ENCODE results near the gene MYADML2. TPM values are rescaled to one million over a fixed set of nuclear protein-coding genes. Genes with fewer than 3 reads are reported as not detected.

Gene MYADML2
- total and polyA plus RNA-seq, 2 of the 8 experiments (the other 6 are each of a cell fraction or from before 2014, with no cell fraction given) = 0.26 to 0.47 TPM

- Histone ChIP-seq H3K56ac (replicated peaks; ENCODE audit: insufficient read length, low read depth, low read length) (no peak overlapping the region), H3K9me3 (ENCODE audit: insufficient read depth in 2 of 2, low read depth in 1 of 2, low read length in 1 of 2) (no peaks in the 10 kb centered on the region), H2BK12ac (ENCODE audit: low read depth, low read length) (no peak overlapping the region), H3K79me2 (ENCODE audit: control insufficient read depth in 1 of 2, insufficient read depth in 2 of 2, low read length in 2 of 2) (peaks cover 0 to 1% of the 10 kb centered on the region in 2 experiments; a peak in 3 of 4 replicates), H4K5ac (ENCODE audit: insufficient read length, low read depth, low read length) (no peak overlapping the region), H3K14ac (ENCODE audit: insufficient read length) (no peak overlapping the region), H2AFZ (ENCODE audit: low read length) (no peak overlapping the region), H3K79me1 (ENCODE audit: low read depth, low read length) (peaks cover under 1% of the 10 kb centered on the region; the same call in 1 of the 2 replicates), H2BK120ac (replicated peaks; ENCODE audit: low read depth, low read length) (no peak overlapping the region), H3K4me2 (ENCODE audit: insufficient read depth in 1 of 2, low read depth in 2 of 2, low read length in 2 of 2) (no peak overlapping the region), H2BK15ac (ENCODE audit: low read length) (no peak overlapping the region), H3K4me3 (ENCODE audit: extremely low read depth in 1 of 4, insufficient read depth in 2 of 4, low read depth in 3 of 4, low read length in 4 of 4) (no peak overlapping the region), H3K23ac (ENCODE audit: insufficient read length) (no peak overlapping the region), H3K9ac (replicated peaks in 1 of 4; ENCODE audit: extremely low read depth in 1 of 4, low read depth in 3 of 4, low read length in 3 of 4) (no peak overlapping the region), H3K27me3 (replicated peaks in 1 of 4; ENCODE audit: control insufficient read depth in 3 of 4, extremely low read depth in 1 of 4, insufficient read depth in 3 of 4, low read length in 3 of 4) (peaks cover 0 to 12% (median 9%) of the 10 kb centered on the region in 4 experiments; a peak in 4 of 7 replicates), H3K23me2 (ENCODE audit: low read depth, low read length) (peaks cover 9% of the 10 kb centered on the region; the same call in 1 of the 2 replicates), H3K27ac (ENCODE audit: low read depth, low read length) (no peak overlapping the region), H3K4ac (replicated peaks; ENCODE audit: insufficient read length, low read depth, low read length) (no peak overlapping the region), H3K36me3 (ENCODE audit: control insufficient read depth in 2 of 4, insufficient read depth in 4 of 4, low read length in 3 of 4) (peaks cover 0 to 25% (median 10%) of the 10 kb centered on the region in 4 experiments; a peak in 5 of 8 replicates), H2AK5ac (ENCODE audit: low read depth, low read length) (no peak overlapping the region), H4K20me1 (replicated peaks in 1 of 2; ENCODE audit: control insufficient read depth in 1 of 2, insufficient read depth in 2 of 2, low read length in 2 of 2) (peaks cover 7 to 23% of the 10 kb centered on the region in 2 experiments), H4K91ac (replicated peaks; ENCODE audit: insufficient read length, low read length) (no peak overlapping the region), H3K4me1 (replicated peaks in 1 of 4; ENCODE audit: control insufficient read depth in 3 of 4, insufficient read depth in 4 of 4, low read length in 3 of 4) (peaks cover 0 to 13% (median 3%) of the 10 kb centered on the region in 4 experiments; a peak in 5 of 7 replicates), H4K8ac (ENCODE audit: extremely low read depth, insufficient read depth, low read length) (peak overlapping the region; percentile 76; the same call in 1 of the 2 replicates), H2BK5ac (ENCODE audit: low read depth, low read length) (no peak overlapping the region), H2BK20ac (ENCODE audit: low read length) (no peak overlapping the region), H3K18ac (ENCODE audit: extremely low read depth, low read length) (no peak overlapping the region)
- CTCF ChIA-PET (ENCODE audit: partially characterized antibody) = interaction anchor here (0.8 to 3.8 kb wide), 6 partner anchors 25 to 90 kb away, joined by 3 to 9 read pairs (median 3); no protein-coding TSS in a partner anchor
- FAIRE-seq = no peak
- no peak for DNase-seq (ENCODE audit: low read depth in 1 of 2, low spot score in 2 of 2)
- POLR2A ChIA-PET (ENCODE audit: partially characterized antibody) = interaction anchor here (1.0 to 14.6 kb wide), 16 partner anchors 6 to 216 kb away, joined by 3 to 150 read pairs (median 5); partner anchors contain the start of genes ASPSCR1, MAFG, PCYT2 and SIRT7
- WGBS, 2 experiments (ENCODE audit: extremely low coverage in 1 of 2, insufficient coverage in 1 of 2, insufficient read length in 1 of 2, insufficient replicate concordance in 2 of 2, low coverage in 1 of 2, low lambda C conversion rate in 2 of 2, missing lambda C conversion rate in 1 of 2) = 64% methylated on average over 13 of the region's 15 CpGs; no CpG with 5 or more reads in 1 of the 2 experiments
These were observed 15.3 kb downstream of the MYADML2 start for GRCh38 chr17:81931557-81932332.
